ENCODE measurements around the gene CPSF4L. TPM values are rescaled to one million over a fixed set of nuclear protein-coding genes. Genes with fewer than 3 reads are reported as not detected.
A peak's percentile ranks its signal among the peaks of the same experiment; 100 is the strongest.

The CPSF4L gene
- total and polyA plus RNA-seq, 2 of the 13 experiments (the other 11 are each of a cell fraction or from before 2014, with no cell fraction given): 0.73 to 1.6 TPM

- no peaks in the 10 kb centered on the region for H4K20me1 ChIP-seq (ENCODE audit: insufficient read depth, low read length)
- peaks cover 4 to 8% of the 10 kb centered on the region in 2 experiments; a peak in 3 of 5 replicates for H3K36me3 ChIP-seq (replicated peaks in 1 of 2; ENCODE audit: control insufficient read depth in 1 of 2, insufficient read depth in 2 of 2, low read length in 2 of 2)
- FAIRE-seq (no peak), DNase-seq (ENCODE audit: low spot score) (no peak), ATAC-seq (no peak)
- H2AFZ ChIP-seq (ENCODE audit: low read length): no peak overlapping the region
- POLR2A ChIA-PET: no interaction called here
- H3K9me3 ChIP-seq (ENCODE audit: low read length): no peaks in the 10 kb centered on the region
- in situ Hi-C loops (cut with HindIII; ENCODE audit: extremely low pct_ligation_motif_present, low pct_unique_long_range_greater_than_20kb) (no loop called here), intact Hi-C loops (cut with micrococcal nuclease; ENCODE audit: unreplicated experiment) (no loop called here)
- H3K79me2 ChIP-seq (ENCODE audit: insufficient read depth, low read length): peaks cover 47% of the 10 kb centered on the region
- H3K4me1 ChIP-seq (ENCODE audit: insufficient read depth, low read length): peaks cover 54% of the 10 kb centered on the region
- BruUV-seq (replicated peaks): no TSS peak
- H3K27ac ChIP-seq (ENCODE audit: extremely low read length, insufficient read depth, low read length): no peak overlapping the region
- 97% methylated on average over 2 of the region's 2 CpGs for WGBS (ENCODE audit: low lambda C conversion rate)
- no peaks in the 10 kb centered on the region for H3K27me3 ChIP-seq (ENCODE audit: control insufficient read depth in 1 of 2, insufficient read depth in 2 of 2, low read length in 2 of 2)
- no peak overlapping the region for H3K4me3 ChIP-seq (replicated peaks in 1 of 3; ENCODE audit: insufficient read depth in 1 of 3, low read depth in 2 of 3, low read length in 3 of 3)
- no peak overlapping the region for H3K9ac ChIP-seq (ENCODE audit: insufficient read depth, low read depth, low read length)
- no peak overlapping the region for H3K4me2 ChIP-seq (ENCODE audit: low read depth, low read length)
- CTCF ChIA-PET (ENCODE audit: low intra/inter-chr PET ratio, low total read pairs): no interaction called here
- 0 out of 2 replicates have a peak, but pooled peaks have one; percentile 43 for TF ChIP-seq RARA (CRISPR knock-in tag; IDR thresholded peaks at IDR 0.05)
- TF ChIP-seq SMARCC2 (IDR thresholded peaks at IDR 0.05): no peak
- TF ChIP-seq ZNF430 (CRISPR knock-in tag; IDR thresholded peaks at IDR 0.05): no peak
- TF ChIP-seq ZNF143 (CRISPR knock-in tag; IDR thresholded peaks at IDR 0.05): no peak
- 0 out of 4 replicates have a peak, but pooled peaks of 1 of the 2 experiments have one; percentile 15 for TF ChIP-seq MAFK (conservative IDR thresholded peaks at IDR 0.05 in 1 of 2, IDR thresholded peaks at IDR 0.05 in 1 of 2; ENCODE audit: low read length in 2 of 2)
- TF ChIP-seq SAP130 (CRISPR knock-in tag; IDR thresholded peaks at IDR 0.05; ENCODE audit: low read depth): peak; percentile 46; the same call in 1 of the 2 replicates
Observed at GRCh38 chr17:73224237-73224636, 37.4 kb downstream of the CPSF4L start.

GRCh38 chr17:73223626-73224230 lies 38.0 kb downstream of the CPSF4L start:
- Histone ChIP-seq H3K4me2 (ENCODE audit: low read depth, low read length) (no peak overlapping the region), H3K79me2 (ENCODE audit: insufficient read depth, low read length) (peaks cover 42% of the 10 kb centered on the region), H3K36me3 (replicated peaks in 1 of 2; ENCODE audit: control insufficient read depth in 1 of 2, insufficient read depth in 2 of 2, low read length in 2 of 2) (peaks cover 5 to 10% of the 10 kb centered on the region in 2 experiments; a peak in 3 of 5 replicates), H3K9ac (ENCODE audit: insufficient read depth, low read depth, low read length) (no peak overlapping the region), H3K4me1 (ENCODE audit: insufficient read depth, low read length) (peaks cover 49% of the 10 kb centered on the region), H4K20me1 (ENCODE audit: insufficient read depth, low read length) (no peaks in the 10 kb centered on the region), H3K27me3 (ENCODE audit: control insufficient read depth in 1 of 2, insufficient read depth in 2 of 2, low read length in 2 of 2) (no peaks in the 10 kb centered on the region), H2AFZ (ENCODE audit: low read length) (no peak overlapping the region), H3K4me3 (replicated peaks in 1 of 3; ENCODE audit: insufficient read depth in 1 of 3, low read depth in 2 of 3, low read length in 3 of 3) (no peak overlapping the region), H3K9me3 (ENCODE audit: low read length) (no peaks in the 10 kb centered on the region), H3K27ac (ENCODE audit: extremely low read length, insufficient read depth, low read length) (no peak overlapping the region)
- DNase-seq (ENCODE audit: low spot score) (no peak), ATAC-seq (no peak), FAIRE-seq (no peak)
- ChIA-PET CTCF (ENCODE audit: low intra/inter-chr PET ratio, low total read pairs) (no interaction called here), POLR2A (no interaction called here)
- in situ Hi-C loops (cut with HindIII; ENCODE audit: extremely low pct_ligation_motif_present, low pct_unique_long_range_greater_than_20kb): no loop called here
- intact Hi-C loops (cut with micrococcal nuclease; ENCODE audit: unreplicated experiment): no loop called here
- BruUV-seq (replicated peaks): no TSS peak
- 97% methylated on average over 2 of the region's 2 CpGs for WGBS (ENCODE audit: low lambda C conversion rate)
- TF ChIP-seq STAT6 (CRISPR knock-in tag; IDR thresholded peaks at IDR 0.05; ENCODE audit: borderline replicate concordance): no peak
- TF ChIP-seq ZNF263 (CRISPR knock-in tag; IDR thresholded peaks at IDR 0.05): no peak
- no peak for TF ChIP-seq DDIT3 (CRISPR knock-in tag; IDR thresholded peaks at IDR 0.05)
- TF ChIP-seq, protein P1, sequence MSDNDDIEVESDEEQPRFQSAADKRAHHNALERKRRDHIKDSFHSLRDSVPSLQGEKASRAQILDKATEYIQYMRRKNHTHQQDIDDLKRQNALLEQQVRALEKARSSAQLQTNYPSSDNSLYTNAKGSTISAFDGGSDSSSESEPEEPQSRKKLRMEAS (IDR thresholded peaks at IDR 0.05): no peak
- TF ChIP-seq, protein P2, sequence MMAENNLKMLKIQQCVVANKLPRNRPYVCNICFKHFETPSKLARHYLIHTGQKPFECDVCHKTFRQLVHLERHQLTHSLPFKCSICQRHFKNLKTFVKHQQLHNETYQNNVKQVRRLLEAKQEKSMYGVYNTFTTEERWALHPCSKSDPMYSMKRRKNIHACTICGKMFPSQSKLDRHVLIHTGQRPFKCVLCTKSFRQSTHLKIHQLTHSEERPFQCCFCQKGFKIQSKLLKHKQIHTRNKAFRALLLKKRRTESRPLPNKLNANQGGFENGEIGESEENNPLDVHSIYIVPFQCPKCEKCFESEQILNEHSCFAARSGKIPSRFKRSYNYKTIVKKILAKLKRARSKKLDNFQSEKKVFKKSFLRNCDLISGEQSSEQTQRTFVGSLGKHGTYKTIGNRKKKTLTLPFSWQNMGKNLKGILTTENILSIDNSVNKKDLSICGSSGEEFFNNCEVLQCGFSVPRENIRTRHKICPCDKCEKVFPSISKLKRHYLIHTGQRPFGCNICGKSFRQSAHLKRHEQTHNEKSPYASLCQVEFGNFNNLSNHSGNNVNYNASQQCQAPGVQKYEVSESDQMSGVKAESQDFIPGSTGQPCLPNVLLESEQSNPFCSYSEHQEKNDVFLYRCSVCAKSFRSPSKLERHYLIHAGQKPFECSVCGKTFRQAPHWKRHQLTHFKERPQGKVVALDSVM (CRISPR knock-in tag; IDR thresholded peaks at IDR 0.05): peak; percentile 13; the same call in 1 of the 2 replicates
- TF ChIP-seq MTF1 (CRISPR knock-in tag; IDR thresholded peaks at IDR 0.05): no peak

Data from HepG2 (cell line).